Nephron (organoid): Measurements from ENCODE around the gene FUT7.

Experiments
- H3K27ac Mint-ChIP-seq, 3 experiments: 2 replicates each; pipeline ENCODE4 v1.8.0; 2020; ENCODE audit warnings: mixed read lengths in 3 of 3, mild to moderate bottlenecking in 2 of 3, moderate library complexity in 1 of 3
- H3K27me3 Mint-ChIP-seq: 2 replicates; pipeline ENCODE4 v1.8.0; 2021; ENCODE audit warnings: low read depth, mild to moderate bottlenecking, moderate library complexity, mixed read lengths
- H3K36me3 Mint-ChIP-seq: 2 replicates; pipeline ENCODE4 v1.8.0; 2020; ENCODE audit warnings: low read depth, mixed read lengths
- H3K4me1 Mint-ChIP-seq: 2 replicates; pipeline ENCODE4 v1.8.0; 2020; ENCODE audit warnings: mixed read lengths
- H3K4me3 Mint-ChIP-seq, 3 experiments: 2 replicates each; pipeline ENCODE4 v1.8.0; 2020; ENCODE audit warnings: mild to moderate bottlenecking in 3 of 3, mixed read lengths in 3 of 3, moderate library complexity in 2 of 3
- H3K9me3 Mint-ChIP-seq: 2 replicates; pipeline ENCODE4 v1.8.0; 2020; ENCODE audit warnings: mixed read lengths
- TF ChIP-seq, protein P1 (sequence below), 3 experiments: fragments of 200-600 bp; sonication (generic); IDR thresholded peaks; one replicate each; pipeline ENCODE4 v1.5.0; 2021; ENCODE audit warnings: antibody characterized with exemption in 3 of 3; ENCODE audit not compliant: unreplicated experiment in 3 of 3

The FUT7 gene

DNA sequence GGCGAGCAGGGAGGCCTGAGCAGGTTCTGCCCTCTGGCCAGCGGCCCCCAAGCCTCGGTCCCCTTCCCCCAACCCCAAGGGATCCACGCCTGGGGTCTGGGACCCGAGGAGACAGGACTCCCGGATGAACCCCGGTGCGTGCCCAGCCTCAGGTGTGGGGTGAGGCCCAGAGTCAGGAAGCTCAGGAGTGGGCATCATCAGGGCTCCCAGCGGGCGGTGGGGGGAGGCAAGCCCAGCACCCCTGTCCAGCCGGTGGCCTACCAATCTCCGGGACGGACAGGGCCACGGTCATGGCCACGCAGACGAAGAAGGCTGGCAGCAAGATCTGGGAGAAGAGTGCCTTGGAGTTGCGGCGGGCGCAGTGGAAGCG lies 18.3 kb downstream of the FUT7 start:
- Mint-ChIP-seq H3K4me3 (no peak overlapping the region), H3K4me1 (no peaks in the 10 kb centered on the region)

DNA sequence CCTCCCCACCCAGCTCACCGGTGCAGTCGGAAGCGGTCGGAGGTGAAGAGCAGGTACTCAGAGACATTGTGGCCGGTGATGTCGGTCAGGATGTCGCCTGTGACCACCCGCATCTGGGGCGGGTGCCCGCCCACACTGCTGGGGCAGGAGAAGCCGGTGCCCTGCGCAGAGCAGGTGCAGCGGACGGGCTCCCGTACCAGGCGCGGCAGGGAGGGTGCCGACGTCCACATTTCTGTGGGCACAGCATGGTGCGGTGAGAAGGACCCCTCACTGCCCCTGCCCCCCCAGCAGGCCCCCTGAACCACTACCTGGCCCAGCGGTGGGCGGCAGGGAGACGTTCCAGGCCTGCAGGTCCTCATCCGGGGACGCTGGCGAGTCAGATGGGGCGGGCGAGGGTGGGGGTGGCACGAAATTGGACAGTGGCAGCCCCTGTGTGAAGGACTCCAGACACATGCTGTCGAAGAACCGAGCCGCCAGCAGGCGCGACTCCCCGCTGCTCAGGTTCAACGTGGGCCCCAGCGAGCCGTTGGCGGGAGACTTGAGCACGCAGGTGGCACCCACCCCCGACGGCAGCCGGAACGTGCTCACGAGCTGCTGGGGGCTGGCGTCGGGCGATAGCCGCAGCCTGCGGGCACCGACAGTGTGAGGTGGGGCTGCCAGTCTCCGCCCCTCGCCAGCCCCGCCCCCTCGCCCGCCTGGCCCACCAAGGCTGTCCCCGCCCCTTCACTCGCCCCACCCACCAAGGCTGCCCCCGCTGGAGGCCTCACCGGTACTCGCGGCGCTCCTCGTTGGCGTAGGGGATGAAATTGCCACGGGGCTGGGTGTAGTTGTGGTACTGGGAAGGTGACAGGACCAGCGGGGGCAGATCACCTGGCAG lies 19.0 kb downstream of the FUT7 start:
- no peaks in the 10 kb centered on the region for H3K9me3 Mint-ChIP-seq
- TF ChIP-seq, protein P1, sequence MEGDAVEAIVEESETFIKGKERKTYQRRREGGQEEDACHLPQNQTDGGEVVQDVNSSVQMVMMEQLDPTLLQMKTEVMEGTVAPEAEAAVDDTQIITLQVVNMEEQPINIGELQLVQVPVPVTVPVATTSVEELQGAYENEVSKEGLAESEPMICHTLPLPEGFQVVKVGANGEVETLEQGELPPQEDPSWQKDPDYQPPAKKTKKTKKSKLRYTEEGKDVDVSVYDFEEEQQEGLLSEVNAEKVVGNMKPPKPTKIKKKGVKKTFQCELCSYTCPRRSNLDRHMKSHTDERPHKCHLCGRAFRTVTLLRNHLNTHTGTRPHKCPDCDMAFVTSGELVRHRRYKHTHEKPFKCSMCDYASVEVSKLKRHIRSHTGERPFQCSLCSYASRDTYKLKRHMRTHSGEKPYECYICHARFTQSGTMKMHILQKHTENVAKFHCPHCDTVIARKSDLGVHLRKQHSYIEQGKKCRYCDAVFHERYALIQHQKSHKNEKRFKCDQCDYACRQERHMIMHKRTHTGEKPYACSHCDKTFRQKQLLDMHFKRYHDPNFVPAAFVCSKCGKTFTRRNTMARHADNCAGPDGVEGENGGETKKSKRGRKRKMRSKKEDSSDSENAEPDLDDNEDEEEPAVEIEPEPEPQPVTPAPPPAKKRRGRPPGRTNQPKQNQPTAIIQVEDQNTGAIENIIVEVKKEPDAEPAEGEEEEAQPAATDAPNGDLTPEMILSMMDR (IDR thresholded peaks at IDR 0.05; ENCODE audit: unreplicated experiment in 3 of 3) = no peak
- H3K27ac Mint-ChIP-seq = no peak overlapping the region
- no peaks in the 10 kb centered on the region for H3K4me1 Mint-ChIP-seq
- no peak overlapping the region for H3K4me3 Mint-ChIP-seq
- peaks cover 8% of the 10 kb centered on the region for H3K36me3 Mint-ChIP-seq
- H3K27me3 Mint-ChIP-seq = no peaks in the 10 kb centered on the region

More for the DNA sequence above, 18.3 kb downstream of the FUT7 start:
- no peaks in the 10 kb centered on the region for H3K27me3 Mint-ChIP-seq
- TF ChIP-seq, protein P1 (IDR thresholded peaks at IDR 0.05; ENCODE audit: unreplicated experiment in 3 of 3) = no peak
- H3K27ac Mint-ChIP-seq = no peak overlapping the region
- peaks cover 8% of the 10 kb centered on the region for H3K36me3 Mint-ChIP-seq
- no peaks in the 10 kb centered on the region for H3K9me3 Mint-ChIP-seq

DNA sequence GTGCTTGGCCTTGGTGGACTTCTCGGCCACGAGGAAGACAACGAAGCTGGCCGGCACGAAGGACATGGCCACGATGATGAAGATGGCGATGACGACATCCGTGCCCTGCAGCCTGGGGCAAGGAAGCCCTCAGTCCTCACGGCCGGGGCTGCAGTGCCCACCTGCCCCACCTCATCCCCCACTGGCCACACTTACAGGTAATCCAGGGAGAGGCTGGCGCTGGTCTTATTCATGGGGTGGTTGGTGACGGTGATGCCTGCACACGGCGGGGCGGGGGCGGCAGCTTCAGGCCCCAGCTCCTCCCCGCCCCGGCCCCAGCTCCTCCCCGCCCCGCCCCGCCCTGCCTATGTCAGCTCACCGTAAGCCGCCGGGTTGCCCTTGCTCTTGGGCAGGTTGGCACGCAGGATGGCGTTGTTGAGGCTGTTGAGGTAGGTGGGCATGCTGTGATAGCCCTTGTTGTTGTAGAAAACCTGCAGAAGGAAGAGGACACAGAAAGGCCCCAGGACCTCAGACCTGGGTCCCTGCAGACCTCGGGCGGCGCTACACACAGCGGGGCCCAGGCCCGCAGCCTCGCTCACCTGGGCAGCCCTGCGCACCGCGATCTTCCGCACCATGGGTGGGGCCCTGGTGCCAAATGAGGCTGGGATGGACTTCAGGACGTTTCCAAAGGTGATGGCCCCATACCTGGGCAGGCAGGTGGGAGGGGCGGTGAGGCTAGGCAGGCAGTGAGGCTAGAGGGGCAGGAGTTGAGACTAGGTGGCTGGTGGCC lies 19.8 kb downstream of the FUT7 start:
- Mint-ChIP-seq H3K4me3 (no peak overlapping the region), H3K4me1 (no peaks in the 10 kb centered on the region), H3K27ac (no peak overlapping the region), H3K9me3 (no peaks in the 10 kb centered on the region), H3K27me3 (no peaks in the 10 kb centered on the region), H3K36me3 (peaks cover 8% of the 10 kb centered on the region)
- TF ChIP-seq, protein P1 (IDR thresholded peaks at IDR 0.05; ENCODE audit: unreplicated experiment in 3 of 3) = no peak

DNA sequence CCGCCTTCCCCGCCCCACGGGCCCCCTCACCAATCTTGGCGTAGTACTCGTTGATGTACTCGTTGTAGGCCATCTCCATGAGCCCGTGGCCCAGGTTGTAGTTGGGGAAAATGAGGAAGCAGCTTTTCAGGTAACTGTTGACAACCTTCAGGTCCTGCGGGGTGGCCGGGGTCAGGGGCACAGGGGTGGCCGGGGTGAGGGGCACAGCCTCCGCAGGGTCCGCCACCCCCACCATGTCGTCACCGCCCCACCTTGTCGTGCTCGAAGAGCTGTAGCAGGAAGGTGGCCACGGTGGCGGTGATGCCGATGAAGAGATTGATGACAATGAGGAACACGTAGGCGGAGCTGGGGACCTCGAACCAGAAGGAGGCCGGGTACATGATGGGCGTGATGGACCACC lies 20.7 kb downstream of the FUT7 start:
- Mint-ChIP-seq H3K36me3 (peaks cover 3% of the 10 kb centered on the region), H3K4me1 (no peaks in the 10 kb centered on the region), H3K9me3 (no peaks in the 10 kb centered on the region), H3K27ac (no peak overlapping the region), H3K4me3 (no peak overlapping the region), H3K27me3 (no peaks in the 10 kb centered on the region)
- TF ChIP-seq, protein P1 (IDR thresholded peaks at IDR 0.05; ENCODE audit: unreplicated experiment in 3 of 3) = no peak

DNA sequence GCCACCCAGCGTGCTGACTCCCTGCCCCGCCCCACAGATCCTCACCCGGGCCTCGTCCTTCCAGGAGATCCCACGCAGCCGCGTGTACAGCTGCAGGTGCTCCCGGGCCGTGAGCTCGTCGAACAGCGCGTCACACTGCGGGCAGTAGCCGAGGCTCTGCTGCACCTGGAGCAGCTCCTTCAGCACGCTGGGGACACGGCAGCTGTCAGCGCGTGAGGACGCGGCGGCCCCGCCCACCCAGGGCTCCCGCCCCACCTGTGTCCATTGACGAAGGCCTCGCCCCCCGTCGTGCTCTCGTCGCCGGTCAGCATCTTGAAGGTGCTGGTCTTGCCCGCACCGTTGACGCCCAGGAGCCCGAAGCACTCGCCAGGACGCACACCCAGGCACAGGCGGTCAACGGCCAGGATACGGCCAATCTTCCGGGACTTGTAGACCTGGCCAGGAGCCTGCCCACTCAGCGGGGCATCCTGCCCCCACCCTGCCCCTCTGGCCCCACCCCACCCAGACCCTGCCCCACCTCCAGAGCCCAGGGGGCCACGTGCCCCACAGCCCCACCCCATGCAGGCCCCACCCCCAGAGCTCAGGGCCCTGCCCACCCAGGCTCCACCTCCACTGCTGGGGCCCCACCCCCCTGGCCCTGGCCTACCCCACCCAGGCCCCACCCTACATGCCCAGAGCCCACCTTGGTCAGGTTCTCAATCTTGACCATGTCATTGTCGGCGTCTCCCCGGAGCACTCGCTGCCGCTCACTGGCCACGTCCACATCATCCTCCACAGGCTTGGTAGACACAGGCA lies 21.8 kb downstream of the FUT7 start:
- Mint-ChIP-seq H3K4me1 (no peaks in the 10 kb centered on the region), H3K36me3 (no peaks in the 10 kb centered on the region), H3K27me3 (no peaks in the 10 kb centered on the region), H3K27ac (no peak overlapping the region), H3K4me3 (no peak overlapping the region), H3K9me3 (no peaks in the 10 kb centered on the region)
- TF ChIP-seq, protein P1 (IDR thresholded peaks at IDR 0.05; ENCODE audit: unreplicated experiment in 3 of 3) = no peak
